SK-N-SH (cell line): Measurements from ENCODE around the gene EIF6.

Experiments
- CTCF ChIP-seq: fragments of 200-600 bp; sonication (generic); IDR thresholded peaks from 2 replicates; pipeline ENCODE4 v1.6.1; 2017; ENCODE audit warnings: antibody characterized with exemption, mild to moderate bottlenecking, moderate library complexity
- MXI1 ChIP-seq: IDR thresholded peaks from 2 replicates; pipeline ENCODE4 v1.6.1; 2012; ENCODE audit warnings: mild to moderate bottlenecking, low read depth, low read length, improper control_type of control experiment
- TAF1 ChIP-seq: IDR thresholded peaks from 2 replicates; pipeline ENCODE4 v1.6.1; 2012; ENCODE audit warnings: low read depth, mild to moderate bottlenecking, low read length, moderate library complexity, borderline replicate concordance
- YY1 ChIP-seq: IDR thresholded peaks from 2 replicates; pipeline ENCODE4 v1.4.0; 2012; ENCODE audit warnings: low read depth, mild to moderate bottlenecking

- TF ChIP-seq CTCF (no peak), YY1 (no peak), TAF1 (no peak), MXI1 (no peak)
Observed at GRCh38 chr20:35300469-35301262, 16.1 kb upstream of the EIF6 start.
